IMR-90 (cell line): ENCODE data around the gene LRRC47.

Experiments
- CTCF ChIP-seq: conservative IDR thresholded peaks from 2 replicates; pipeline ENCODE4 v1.5.1; 2012; ENCODE audit warnings: mild to moderate bottlenecking, low read depth, low read length, improper control_type of control experiment
- MXI1 ChIP-seq: IDR thresholded peaks from 2 replicates; pipeline ENCODE4 v1.6.1; 2012; ENCODE audit warnings: low read depth, mild to moderate bottlenecking, low read length, moderate library complexity, borderline replicate concordance
- USF2 ChIP-seq: fragments of 150-350 bp; IDR thresholded peaks from 2 replicates; pipeline ENCODE4 v1.6.1; 2017; ENCODE audit warnings: mild to moderate bottlenecking, antibody characterized with exemption, low read length, low read depth

GRCh38 chr1:3805038-3805437 is 8.7 kb upstream of the LRRC47 start:
- TF ChIP-seq CTCF (no peak), MXI1 (no peak), USF2 (no peak)
